ENCODE measurements around the gene RHBG. TPM values are rescaled to one million over a fixed set of nuclear protein-coding genes. Genes with fewer than 3 reads are reported as not detected.

RHBG gene
- total RNA-seq, 4 donors from 2014 or later = 0.23 to 1.6 (median 1.1) TPM

- intact Hi-C loops (cut with DNase I) = loop anchor here (10.0 kb wide), 1 partner anchor 228 kb away; the partner anchor contains the start of gene HAPLN2
- no peaks in the 10 kb centered on the region for H3K9me3 ChIP-seq
- TF ChIP-seq CTCF (IDR thresholded peaks at IDR 0.05) (no peak), POLR2A (IDR thresholded peaks at IDR 0.05) (no peak)
- DNase-seq = no peak
- no peaks in the 10 kb centered on the region for H3K36me3 ChIP-seq
- 86 to 92% methylated on average over 5 to 8 of the region's 8 CpGs for WGBS, 2 donors
- H3K4me3 ChIP-seq = no peak overlapping the region
- H3K4me1 ChIP-seq = peaks cover 0 to 10% (median 6%) of the 10 kb centered on the region in 3 donors
- H3K27me3 ChIP-seq = peaks cover 0 to 65% (median 5%) of the 10 kb centered on the region in 4 donors
- no peak overlapping the region for H3K27ac ChIP-seq
These were observed 18.2 kb downstream of the RHBG start for GRCh38 chr1:156386949-156387869.

- TF ChIP-seq CTCF (IDR thresholded peaks at IDR 0.05) = no peak
- TF ChIP-seq POLR2A (IDR thresholded peaks at IDR 0.05) = no peak
- peaks cover 0 to 71% (median 5%) of the 10 kb centered on the region in 4 donors for H3K27me3 ChIP-seq
- H3K4me3 ChIP-seq = no peak overlapping the region
- H3K4me1 ChIP-seq = peaks cover 0 to 10% (median 6%) of the 10 kb centered on the region in 3 donors
- no peak for DNase-seq
- H3K27ac ChIP-seq = no peak overlapping the region
- WGBS, 2 donors = 39 to 80% methylated on average over 1 to 9 of the region's 15 CpGs
- no peaks in the 10 kb centered on the region for H3K36me3 ChIP-seq
- no peaks in the 10 kb centered on the region for H3K9me3 ChIP-seq
- intact Hi-C loops (cut with DNase I) = loop anchor here (10.0 kb wide), 1 partner anchor 227 kb away; the partner anchor contains the start of gene HAPLN2
These were observed 18.8 kb downstream of the RHBG start for GRCh38 chr1:156387870-156388173.

GRCh38 chr1:156388174-156389137, 19.4 kb downstream of the RHBG start:
- intact Hi-C loops (cut with DNase I) = loop anchor here (10.0 kb wide), 1 partner anchor 226 kb away; the partner anchor contains the start of gene HAPLN2
- H3K4me1 ChIP-seq = peaks cover 0 to 10% (median 6%) of the 10 kb centered on the region in 3 donors
- TF ChIP-seq CTCF (IDR thresholded peaks at IDR 0.05) (no peak), POLR2A (IDR thresholded peaks at IDR 0.05) (no peak)
- WGBS, 2 donors = 33 to 46% methylated on average over 10 to 11 of the region's 73 CpGs
- H3K9me3 ChIP-seq = no peaks in the 10 kb centered on the region
- H3K4me3 ChIP-seq = peak overlapping the region in 2 of 4 donors; percentile 11 to 43
- no peak overlapping the region for H3K27ac ChIP-seq
- H3K36me3 ChIP-seq = no peaks in the 10 kb centered on the region
- DNase-seq = no peak
- peaks cover 0 to 75% (median 5%) of the 10 kb centered on the region in 4 donors for H3K27me3 ChIP-seq

GRCh38 chr1:156389311-156389710, 20.3 kb downstream of the RHBG start:
- WGBS, 2 donors = 91 to 94% methylated on average over 7 to 8 of the region's 8 CpGs
- intact Hi-C loops (cut with DNase I) = loop anchor here (10.0 kb wide), 1 partner anchor 225 kb away; the partner anchor contains the start of gene HAPLN2
- H3K4me1 ChIP-seq = peaks cover 0 to 10% (median 6%) of the 10 kb centered on the region in 3 donors

More at GRCh38 chr1:156389311-156389710, 20.3 kb downstream of the RHBG start:
- no peak overlapping the region for H3K4me3 ChIP-seq
- DNase-seq = no peak
- TF ChIP-seq CTCF (IDR thresholded peaks at IDR 0.05) (no peak), POLR2A (IDR thresholded peaks at IDR 0.05) (no peak)
- peaks cover 0 to 75% (median 5%) of the 10 kb centered on the region in 4 donors for H3K27me3 ChIP-seq
- H3K9me3 ChIP-seq = no peaks in the 10 kb centered on the region
- no peak overlapping the region for H3K27ac ChIP-seq
- no peaks in the 10 kb centered on the region for H3K36me3 ChIP-seq
